DND-41 (cell line): Measurements from ENCODE around the gene OVOL2.
"Not testable (repeated sequence)": the region's sequence is repeated elsewhere in the genome, so short reads cannot be mapped to it uniquely, and the experiment has no call there.

Source experiments
- ATAC-seq: fragments of 200-7000 bp; cut with Tn5 transposase; 3 replicates; pipeline ENCODE4 v1.9.1; 2021; ENCODE audit warnings: low read depth; ENCODE audit not compliant: insufficient read depth
- DNase-seq: peaks from one replicate; pipeline ENCODE4 v3.0.0-alpha.2; 2020
- H2AFZ ChIP-seq: 2 replicates; pipeline ENCODE4 v1.6.0; 2012; ENCODE audit warnings: low read depth, low read length
- H3K27ac ChIP-seq: 2 replicates; pipeline ENCODE4 v1.5.1; 2012; ENCODE audit warnings: low read length, inconsistent platforms
- H3K27me3 ChIP-seq: fragments of 200-600 bp; sonication (generic); 2 replicates; pipeline ENCODE4 v1.6.0; 2012; ENCODE audit warnings: low read length, mild to moderate bottlenecking, inconsistent platforms; ENCODE audit not compliant: insufficient read depth, poor library complexity
- H3K36me3 ChIP-seq: 2 replicates; pipeline ENCODE4 v1.5.1; 2012; ENCODE audit warnings: low read length, inconsistent platforms; ENCODE audit not compliant: insufficient read depth
- H3K4me1 ChIP-seq: 2 replicates; pipeline ENCODE4 v1.5.1; 2012; ENCODE audit warnings: mild to moderate bottlenecking, low read length; ENCODE audit not compliant: insufficient read depth
- H3K4me2 ChIP-seq: 2 replicates; pipeline ENCODE4 v1.6.0; 2012; ENCODE audit warnings: mild to moderate bottlenecking, moderate library complexity, low read length, inconsistent platforms; ENCODE audit not compliant: insufficient read depth
- H3K4me3 ChIP-seq, 2 experiments: fragments of 200-600 bp in 1 of 2; shearing (Covaris generic) in 1 of 2; 2 replicates each; pipeline ENCODE4 v1.5.1; 2012 to 2016; ENCODE audit warnings: inconsistent platforms in 2 of 2, low read length in 2 of 2, mild to moderate bottlenecking in 2 of 2, low read depth in 1 of 2, moderate library complexity in 1 of 2
- H3K79me2 ChIP-seq: 2 replicates; pipeline ENCODE4 v1.6.0; 2012; ENCODE audit warnings: low read length, inconsistent platforms; ENCODE audit not compliant: insufficient read depth
- H3K9ac ChIP-seq: 2 replicates; pipeline ENCODE4 v1.6.0; 2012; ENCODE audit warnings: low read depth, mild to moderate bottlenecking, inconsistent platforms, low read length, moderate library complexity
- H3K9me3 ChIP-seq: 2 replicates; pipeline ENCODE4 v1.5.1; 2012; ENCODE audit warnings: low read length, moderate library complexity, mild to moderate bottlenecking, inconsistent platforms; ENCODE audit not compliant: insufficient read depth, severe bottlenecking
- H4K20me1 ChIP-seq: 2 replicates; pipeline ENCODE4 v1.6.0; 2012; ENCODE audit warnings: low read length; ENCODE audit not compliant: insufficient read depth
- CTCF ChIP-seq: IDR thresholded peaks from 2 replicates; pipeline ENCODE4 v1.5.1; 2012; ENCODE audit warnings: borderline replicate concordance, low read length, moderate library complexity, mild to moderate bottlenecking; ENCODE audit not compliant: poor library complexity, severe bottlenecking; ENCODE audit errors: extremely low read depth
- EZH2 ChIP-seq: IDR thresholded peaks from 3 replicates; pipeline ENCODE4 v1.6.1; 2012; ENCODE audit warnings: borderline replicate concordance, low read depth, mild to moderate bottlenecking, moderate library complexity, low read length, inconsistent platforms; ENCODE audit not compliant: severe bottlenecking

Gene OVOL2

DNA sequence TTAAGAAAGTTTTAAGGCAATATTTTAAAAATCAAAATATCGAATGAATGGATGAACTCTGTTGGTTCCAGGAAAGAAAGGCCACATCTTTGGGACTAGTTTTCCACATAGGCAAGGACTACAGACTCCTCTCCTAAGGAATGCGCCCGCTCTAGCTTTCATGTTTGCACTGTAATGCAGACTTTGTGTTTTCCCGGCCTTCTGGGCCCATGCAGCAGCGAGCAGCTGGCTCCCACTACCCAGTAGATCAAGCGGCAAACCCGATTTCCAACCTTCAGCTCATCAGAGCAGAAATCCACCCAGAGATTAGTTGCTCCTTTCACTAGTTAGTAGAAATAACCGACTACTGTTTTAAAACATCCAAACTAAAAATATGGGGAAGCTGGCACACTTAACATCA, 27.7 kb downstream of the OVOL2 start:
- Histone ChIP-seq H3K27me3 (peaks cover 10% of the 10 kb centered on the region), H2AFZ (no peak overlapping the region), H3K9me3 (no peaks in the 10 kb centered on the region), H3K27ac (no peak overlapping the region), H3K9ac (no peak overlapping the region), H3K4me1 (no peaks in the 10 kb centered on the region), H3K36me3 (no peaks in the 10 kb centered on the region), H3K79me2 (no peaks in the 10 kb centered on the region), H3K4me3 (no peak overlapping the region), H4K20me1 (no peaks in the 10 kb centered on the region), H3K4me2 (no peak overlapping the region)
- DNase-seq (no peak), ATAC-seq (no peak)
- TF ChIP-seq EZH2, result no peak
- no peak for TF ChIP-seq CTCF

GRCh38 chr20:18027011-18027410, 30.7 kb downstream of the OVOL2 start:
- H3K36me3 ChIP-seq, H3K27me3 ChIP-seq, H3K9me3 ChIP-seq, H4K20me1 ChIP-seq, H3K4me2 ChIP-seq, H2AFZ ChIP-seq, H3K4me1 ChIP-seq, ATAC-seq, H3K9ac ChIP-seq, H3K4me3 ChIP-seq, DNase-seq, H3K27ac ChIP-seq, H3K79me2 ChIP-seq: not testable (repeated sequence)

DNA sequence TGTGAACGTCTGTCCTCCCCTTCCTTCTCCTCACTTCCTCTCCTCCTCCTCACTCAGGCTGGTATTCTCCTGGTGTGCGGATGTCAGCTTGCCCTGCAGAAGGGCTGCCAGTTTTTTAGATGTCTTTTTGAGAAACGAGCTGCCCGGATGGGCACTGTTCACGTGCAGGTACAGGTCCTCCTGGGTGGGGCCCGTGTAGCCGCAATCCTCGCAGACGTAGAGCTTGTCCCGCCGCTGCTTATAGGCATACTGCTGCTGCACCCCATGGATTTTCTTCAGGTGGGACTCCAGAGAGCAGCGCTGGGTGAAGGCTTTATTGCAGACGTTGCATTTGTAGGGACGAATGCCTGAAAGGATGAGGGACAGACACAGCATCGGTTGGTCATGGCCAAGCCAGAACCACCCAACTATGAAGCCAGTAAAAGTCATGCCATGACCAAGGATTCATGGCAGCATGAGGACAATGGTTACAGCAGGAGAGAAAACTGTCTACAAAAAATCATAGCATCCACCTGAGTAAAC, 33.0 kb downstream of the OVOL2 start:
- DNase-seq (no peak), ATAC-seq (no peak)
- Histone ChIP-seq H3K79me2 (no peaks in the 10 kb centered on the region), H3K36me3 (no peaks in the 10 kb centered on the region), H3K4me3 (no peak overlapping the region), H3K9me3 (no peaks in the 10 kb centered on the region), H2AFZ (no peak overlapping the region), H3K4me2 (no peak overlapping the region), H3K9ac (no peak overlapping the region), H3K4me1 (no peaks in the 10 kb centered on the region), H3K27ac (no peak overlapping the region), H4K20me1 (no peaks in the 10 kb centered on the region), H3K27me3 (no peaks in the 10 kb centered on the region)
- TF ChIP-seq EZH2, result no peak
- no peak for TF ChIP-seq CTCF

- H3K27ac ChIP-seq, result no peak overlapping the region
Measured at GRCh38 chr20:18020931-18021330, 36.8 kb downstream of the OVOL2 start.

More at GRCh38 chr20:18020931-18021330, 36.8 kb downstream of the OVOL2 start:
- H4K20me1 ChIP-seq, result no peaks in the 10 kb centered on the region; the same call in 1 of the 2 replicates
- no peak overlapping the region for H2AFZ ChIP-seq
- no peak overlapping the region for H3K4me3 ChIP-seq
- ATAC-seq, result no peak
- no peak for DNase-seq
- H3K9ac ChIP-seq, result no peak overlapping the region
- no peak overlapping the region for H3K4me2 ChIP-seq
- TF ChIP-seq CTCF, result no peak
- no peak for TF ChIP-seq EZH2
- H3K4me1 ChIP-seq, result no peaks in the 10 kb centered on the region
- no peaks in the 10 kb centered on the region for H3K9me3 ChIP-seq
- H3K79me2 ChIP-seq, result no peaks in the 10 kb centered on the region
- H3K27me3 ChIP-seq, result no peaks in the 10 kb centered on the region
- H3K36me3 ChIP-seq, result no peaks in the 10 kb centered on the region
